Embryonic facial prominence (tissue), 1 donor: ENCODE data around the gene GRID1.
"Not testable (repeated sequence)": the region's sequence is repeated elsewhere in the genome, so short reads cannot be mapped to it uniquely, and the experiment has no call there.

Experiments
- DNase-seq: peaks from one replicate; pipeline ENCODE4 v3.0.0-alpha.2; 2016; ENCODE audit errors: extremely low spot score

The GRID1 gene

GRCh38 chr10:86083664-86084175, 282.9 kb downstream of the GRID1 start:
- no peak for DNase-seq

GRCh38 chr10:86083206-86083605, 283.4 kb downstream of the GRID1 start:
- DNase-seq, result no peak

GRCh38 chr10:86082556-86082955, 284.0 kb downstream of the GRID1 start:
- DNase-seq, result no peak

- no peak for DNase-seq
Measured at GRCh38 chr10:86079088-86079487, 287.5 kb downstream of the GRID1 start.

GRCh38 chr10:86078639-86079035, 288.0 kb downstream of the GRID1 start:
- DNase-seq, result no peak

- DNase-seq, result no peak
Measured at GRCh38 chr10:86077871-86078638, 288.5 kb downstream of the GRID1 start.

GRCh38 chr10:86077271-86077670, 289.3 kb downstream of the GRID1 start:
- DNase-seq, result no peak

- DNase-seq, result not testable (repeated sequence)
Measured at GRCh38 chr10:86076497-86076896, 290.1 kb downstream of the GRID1 start.

GRCh38 chr10:86075512-86075911, 291.1 kb downstream of the GRID1 start:
- no peak for DNase-seq

GRCh38 chr10:86074294-86074693, 292.3 kb downstream of the GRID1 start:
- DNase-seq, result no peak

GRCh38 chr10:86073199-86073977, 293.2 kb downstream of the GRID1 start:
- DNase-seq, result no peak

- no peak for DNase-seq
Measured at GRCh38 chr10:86072413-86072812, 294.2 kb downstream of the GRID1 start.

- DNase-seq, result no peak
Measured at GRCh38 chr10:86071758-86072157, 294.8 kb downstream of the GRID1 start.

- DNase-seq, result no peak
Measured at GRCh38 chr10:86071145-86071544, 295.4 kb downstream of the GRID1 start.

GRCh38 chr10:86070278-86070677, 296.3 kb downstream of the GRID1 start:
- DNase-seq, result no peak

GRCh38 chr10:86068231-86069054, 298.2 kb downstream of the GRID1 start:
- no peak for DNase-seq

GRCh38 chr10:86067436-86068050, 299.1 kb downstream of the GRID1 start:
- DNase-seq, result no peak

- DNase-seq, result no peak
Measured at GRCh38 chr10:86066696-86067095, 299.9 kb downstream of the GRID1 start.

GRCh38 chr10:86065711-86066251, 300.8 kb downstream of the GRID1 start:
- DNase-seq, result no peak

GRCh38 chr10:86064931-86065662, 301.5 kb downstream of the GRID1 start:
- no peak for DNase-seq

GRCh38 chr10:86064219-86064618, 302.4 kb downstream of the GRID1 start:
- no peak for DNase-seq
